Fibroblast of skin of left biceps (primary cell): Measurements from ENCODE around the gene SP5.
"Not testable (repeated sequence)": the region's sequence is repeated elsewhere in the genome, so short reads cannot be mapped to it uniquely, and the experiment has no call there.

Experiments
- DNase-seq, 2 experiments: peaks; one replicate each; pipeline ENCODE4 v3.0.0-alpha.2; 2013; ENCODE audit warnings: low read depth in 2 of 2

SP5 gene

DNA sequence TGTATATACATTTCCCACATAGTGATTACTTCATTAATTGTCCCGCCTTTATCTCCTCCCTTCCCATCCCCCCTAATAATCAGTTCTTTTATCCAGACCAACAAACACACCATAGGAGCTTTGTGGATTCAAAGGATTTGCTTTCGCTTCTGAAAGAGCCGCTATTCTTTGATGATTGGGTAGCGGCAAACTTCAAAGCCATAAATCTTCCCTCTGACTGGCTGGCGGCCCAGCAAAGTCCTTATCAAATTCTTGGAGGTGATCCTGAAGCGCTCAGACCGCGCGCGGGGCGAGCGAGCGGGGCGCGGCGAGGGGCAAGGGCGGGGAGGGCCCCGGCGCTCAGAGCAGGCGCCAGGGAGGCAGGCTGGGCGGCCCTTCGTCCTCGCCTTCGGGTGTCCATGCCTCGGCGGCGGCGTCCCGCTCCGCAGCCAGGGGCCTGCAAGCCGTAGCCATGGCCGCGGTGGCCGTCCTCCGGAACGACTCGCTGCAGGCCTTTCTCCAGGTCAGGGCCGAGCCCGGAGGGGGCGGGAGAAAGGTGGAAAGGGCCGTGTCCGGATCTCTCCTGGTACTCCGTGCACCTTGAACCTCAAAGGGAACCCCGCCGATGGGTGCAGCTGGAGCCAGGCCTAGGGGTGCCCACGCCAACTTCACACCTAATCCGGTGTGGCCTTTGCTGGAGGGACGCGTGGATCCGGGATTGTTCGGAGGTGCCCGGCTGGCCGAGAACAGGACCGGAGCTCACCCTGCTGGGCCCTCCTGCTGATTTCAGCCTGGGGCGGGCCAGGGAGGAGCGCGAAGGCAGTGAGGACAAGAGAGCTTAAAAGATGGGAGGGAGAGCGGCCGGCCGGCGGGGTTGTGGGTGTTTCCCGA, at the start of gene SP5:
Gene SP5 (plus strand): TSS at position 276 of the 870 bp plus-strand sequence. CDS start 176 bp downstream, at position 452.
- DNase-seq, result no peak

DNA sequence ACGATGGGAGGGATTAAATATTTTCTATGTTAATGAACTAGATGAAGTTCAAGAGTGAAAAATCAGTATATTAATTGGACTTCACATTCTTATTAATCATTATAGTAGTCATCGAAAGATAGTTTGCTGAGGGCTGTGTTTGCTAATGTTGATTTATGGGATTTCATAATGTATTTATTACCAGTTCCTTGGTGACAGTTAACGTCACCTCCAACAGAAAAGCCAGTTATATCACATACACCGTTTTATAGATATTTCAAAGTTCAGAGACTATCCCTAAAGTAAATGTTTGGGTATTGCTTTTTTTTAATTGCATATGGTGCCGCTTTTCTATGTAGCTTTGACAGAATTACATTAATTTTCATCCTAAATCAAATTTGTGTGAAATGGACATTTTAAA, 49.4 kb upstream of the SP5 start:
- no peak for DNase-seq

DNA sequence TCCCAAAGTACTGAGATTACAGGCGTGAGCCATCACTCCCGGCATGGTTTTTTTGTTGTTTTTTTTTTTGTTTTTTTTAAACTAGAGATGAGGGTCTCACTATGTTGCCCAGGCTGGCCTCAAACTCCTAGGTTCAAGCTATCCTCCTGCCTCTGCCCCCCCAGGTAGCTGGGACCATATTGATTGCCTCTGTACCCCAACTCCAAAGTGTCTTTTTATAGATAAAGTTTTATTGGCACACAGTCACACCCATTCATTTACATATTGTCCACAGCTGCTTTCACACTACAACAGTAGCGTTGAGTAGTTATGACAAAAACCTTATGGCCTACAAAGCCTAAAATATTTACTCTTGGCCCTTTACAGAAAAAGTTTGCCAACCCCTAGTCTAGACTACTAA, 45.2 kb upstream of the SP5 start:
- DNase-seq, result no peak

DNA sequence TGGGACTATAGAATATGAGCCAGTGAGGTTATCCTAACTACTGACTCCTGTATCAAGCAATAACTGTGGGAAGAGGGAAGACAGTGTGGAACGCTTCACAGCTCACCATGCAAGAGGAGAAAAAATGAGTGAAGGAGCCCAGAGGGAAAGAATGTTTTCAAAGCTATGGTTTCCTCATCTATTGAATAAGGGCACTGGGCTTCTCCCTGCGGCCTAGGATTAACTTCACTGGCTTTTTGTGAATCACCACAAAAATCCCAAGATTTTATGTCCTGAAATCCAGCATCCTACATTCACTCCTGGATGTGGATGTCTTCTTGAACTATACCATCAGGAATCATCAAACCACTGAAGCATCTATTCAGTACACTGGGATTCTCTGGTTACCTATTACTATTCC, 44.5 kb upstream of the SP5 start:
- no peak for DNase-seq

DNA sequence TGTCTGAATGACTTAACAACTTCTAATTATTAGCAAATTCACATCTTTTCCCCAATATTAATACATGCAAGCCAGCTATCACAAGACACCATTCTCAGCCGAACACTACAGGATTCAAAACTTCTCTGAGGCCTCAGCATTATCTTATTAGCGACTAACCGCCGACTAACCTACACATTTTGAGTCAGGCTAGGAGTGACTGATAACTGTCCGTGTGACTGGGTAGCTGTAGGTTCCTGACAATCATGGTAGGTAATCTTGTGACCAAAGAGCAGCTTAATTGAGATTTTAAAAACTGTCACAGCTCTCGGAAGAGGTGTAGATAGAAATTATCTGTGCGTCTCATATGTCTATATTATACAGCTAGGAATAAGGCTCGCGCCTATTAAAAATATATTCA, 44.1 kb upstream of the SP5 start:
- DNase-seq, result no peak

DNA sequence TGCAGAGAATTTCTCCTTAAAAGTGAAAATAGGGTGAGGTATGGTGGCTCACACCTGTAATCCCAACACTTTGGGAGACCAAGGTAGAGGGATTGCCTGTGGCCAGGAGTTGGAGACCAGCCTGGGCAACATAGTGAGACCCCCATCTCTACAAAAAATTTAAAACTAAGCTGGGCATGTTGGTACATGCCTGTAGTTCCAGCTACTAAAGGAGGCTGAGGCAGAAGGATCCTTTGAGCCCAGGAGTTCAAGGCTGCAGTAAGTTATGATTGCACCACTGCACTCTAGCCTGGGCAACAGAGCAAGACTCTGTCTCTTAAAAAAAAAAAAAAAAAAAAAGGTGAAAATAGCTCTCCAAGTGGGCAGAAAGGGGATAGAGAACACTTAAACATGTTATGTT, 40.9 kb upstream of the SP5 start:
- DNase-seq, result not testable (repeated sequence)

DNA sequence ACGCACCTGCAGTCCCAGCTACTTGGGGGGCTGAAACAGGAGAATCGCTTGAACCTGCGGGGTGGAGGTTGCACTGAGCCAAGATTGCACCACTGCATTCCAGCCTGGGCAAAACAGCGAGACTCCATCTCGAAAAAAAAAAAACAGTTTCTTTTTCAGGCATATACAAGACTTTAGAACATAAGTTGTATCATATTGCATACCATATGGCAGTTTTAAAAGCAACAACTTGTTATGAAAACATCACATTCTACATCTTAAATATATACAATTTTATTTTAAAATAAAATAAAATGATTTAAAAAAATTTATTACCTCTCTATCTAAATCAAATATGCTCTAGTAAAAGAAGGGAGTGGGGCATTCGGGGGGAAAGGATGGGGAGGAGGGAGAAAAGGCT, 39.4 kb upstream of the SP5 start:
- DNase-seq, result no peak

DNA sequence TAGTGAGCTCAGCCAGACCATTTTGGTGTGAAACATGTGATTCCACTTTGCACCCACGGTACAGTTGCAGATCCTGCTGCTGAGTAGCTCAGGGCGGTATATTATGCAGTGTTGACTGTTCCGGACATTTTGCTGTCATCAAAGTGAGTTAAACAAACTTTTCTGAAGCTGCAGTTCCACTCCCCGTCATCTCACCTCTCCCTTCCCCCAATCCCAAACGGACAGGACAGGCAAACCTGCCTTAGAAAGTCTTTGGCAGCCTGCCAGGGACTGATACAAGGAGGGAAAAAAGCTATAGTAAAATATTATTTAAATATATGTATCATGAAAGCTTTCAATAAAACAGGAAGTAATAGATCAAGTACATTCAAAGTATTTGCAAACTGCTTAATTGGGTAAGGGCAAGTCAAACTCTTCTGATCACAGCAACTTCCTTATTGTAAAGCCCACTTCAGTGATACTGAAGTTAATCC, 35.5 kb upstream of the SP5 start:
- no peak for DNase-seq

DNA sequence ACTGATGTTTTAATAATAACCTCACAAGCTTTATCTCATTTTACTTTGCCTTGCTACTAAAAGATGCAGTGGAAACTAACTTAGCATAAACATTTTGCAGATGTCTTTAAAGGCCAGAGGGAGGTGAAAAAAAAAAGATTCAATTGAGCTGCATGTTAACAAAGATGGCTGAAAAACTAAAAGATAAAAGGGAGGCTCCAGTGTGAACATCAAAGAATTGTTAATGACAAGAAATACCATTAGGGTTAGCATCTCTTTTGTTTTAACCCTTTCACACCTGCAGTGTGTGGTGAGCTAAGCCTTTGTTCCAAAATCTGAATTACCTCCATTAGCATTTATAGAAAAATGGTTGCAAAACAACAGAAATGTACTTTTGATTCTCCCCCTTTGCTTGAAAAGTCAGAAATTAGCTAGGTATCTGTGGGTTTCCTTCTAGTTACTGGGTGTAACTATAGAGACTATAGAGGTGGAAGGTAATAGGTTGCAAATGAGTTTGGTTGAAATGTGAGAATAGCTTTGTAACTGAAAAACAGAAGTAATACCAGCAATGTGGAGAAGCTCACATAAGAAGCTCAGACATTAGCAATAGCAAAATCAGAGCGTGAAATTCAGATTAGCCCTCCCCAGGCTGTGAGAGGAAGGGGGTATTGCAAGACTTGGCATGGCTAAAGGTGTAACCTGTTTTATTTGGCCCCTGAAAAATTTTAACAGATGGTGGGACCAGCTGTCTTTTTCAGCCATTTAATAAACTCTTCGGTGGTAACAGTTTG, 34.8 kb upstream of the SP5 start:
- no peak for DNase-seq

DNA sequence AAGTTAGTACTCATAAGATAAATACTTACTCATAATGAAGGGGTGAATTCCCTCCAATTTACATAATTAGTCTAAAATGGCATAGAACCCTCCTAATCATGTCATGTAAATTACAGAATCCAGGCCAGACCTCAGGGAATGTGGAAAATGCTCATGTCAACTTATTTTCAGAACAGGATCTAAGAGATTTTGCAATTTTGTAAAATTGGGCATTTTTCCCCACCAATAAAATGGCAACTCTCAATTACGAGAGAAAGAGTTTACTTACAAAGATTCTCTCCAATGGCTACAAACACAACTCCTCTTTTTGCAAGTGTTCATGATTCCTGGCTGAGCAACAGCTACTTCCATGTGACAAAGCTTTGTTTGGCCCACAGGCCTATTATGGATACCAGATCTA, 33.8 kb upstream of the SP5 start:
- DNase-seq, result no peak

DNA sequence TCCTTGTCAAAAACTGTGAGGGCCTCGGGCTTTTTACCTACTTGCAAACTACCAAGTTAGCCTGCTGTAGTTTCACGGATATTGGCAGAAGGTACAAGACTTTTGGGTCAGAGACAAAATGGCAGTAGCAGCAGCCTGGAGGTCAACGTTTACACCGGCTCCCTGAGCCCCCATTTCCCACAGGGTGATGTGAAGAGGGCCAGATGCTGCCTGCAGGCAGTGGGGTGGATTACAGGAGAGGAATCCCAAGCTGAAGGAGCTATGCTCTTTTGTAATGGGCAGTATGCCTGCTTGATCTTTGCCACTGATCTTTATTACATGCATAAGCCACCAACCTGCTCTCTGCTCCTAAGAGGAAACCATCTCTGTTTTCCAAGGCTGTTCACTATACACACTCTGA, 29.5 kb upstream of the SP5 start:
- DNase-seq, result no peak

DNA sequence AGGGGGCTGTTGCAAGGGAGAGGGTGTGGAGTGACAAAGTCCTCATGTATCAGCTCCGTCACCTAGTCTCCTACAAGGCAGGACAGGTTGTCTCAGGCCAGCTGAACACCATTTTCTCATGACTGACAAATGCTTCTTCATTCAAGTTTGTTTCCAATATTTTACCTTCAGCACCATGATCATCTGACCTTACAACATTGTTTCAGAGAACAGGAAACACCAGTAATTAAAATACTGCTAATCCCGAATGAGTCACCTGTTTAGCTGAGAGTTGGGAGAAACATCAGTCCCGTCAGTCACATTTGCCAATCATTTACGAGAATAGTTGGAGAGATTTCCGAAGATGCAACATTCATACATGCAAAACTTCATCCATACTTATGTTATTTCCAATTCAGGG, 25.7 kb upstream of the SP5 start:
- DNase-seq, result no peak

DNA sequence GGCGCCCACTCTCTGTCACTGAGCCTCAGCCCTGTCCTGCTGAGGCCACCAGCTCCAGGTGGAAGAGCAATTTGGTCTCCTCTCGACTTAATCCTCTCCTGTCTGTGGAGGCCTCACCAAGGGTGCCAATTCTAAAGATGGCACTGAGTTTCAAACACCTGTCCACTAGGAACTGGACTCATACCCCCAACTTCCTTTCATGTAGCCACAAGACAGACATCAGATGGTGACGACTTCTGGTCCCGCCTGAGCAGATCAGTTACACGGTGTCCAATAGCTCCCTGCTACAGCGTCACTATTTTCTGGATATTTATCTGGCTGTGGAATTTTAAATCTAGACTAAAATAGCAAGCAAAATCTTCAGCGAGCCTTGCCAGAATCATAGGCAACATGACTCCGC, 24.5 kb upstream of the SP5 start:
- DNase-seq, result no peak

DNA sequence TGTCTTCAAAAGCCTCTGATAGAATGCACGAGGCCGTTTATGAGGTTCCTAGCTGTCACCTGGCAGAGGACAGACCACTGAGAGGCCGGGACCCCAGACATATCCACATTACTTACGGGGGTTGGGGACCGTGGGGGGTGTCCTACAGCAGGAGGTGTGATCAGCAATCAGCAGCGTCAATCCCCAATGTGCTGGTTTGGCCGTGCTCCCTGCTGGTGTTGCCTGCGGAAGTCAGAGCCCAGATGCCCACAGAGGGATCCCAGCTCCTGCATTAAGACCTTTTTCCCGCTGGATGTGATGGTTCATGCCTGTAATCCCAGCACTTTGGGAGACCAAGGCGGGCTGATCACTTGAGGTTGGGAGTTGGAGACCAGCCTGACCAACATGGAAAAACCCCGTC, 20.8 kb upstream of the SP5 start:
- no peak for DNase-seq

DNA sequence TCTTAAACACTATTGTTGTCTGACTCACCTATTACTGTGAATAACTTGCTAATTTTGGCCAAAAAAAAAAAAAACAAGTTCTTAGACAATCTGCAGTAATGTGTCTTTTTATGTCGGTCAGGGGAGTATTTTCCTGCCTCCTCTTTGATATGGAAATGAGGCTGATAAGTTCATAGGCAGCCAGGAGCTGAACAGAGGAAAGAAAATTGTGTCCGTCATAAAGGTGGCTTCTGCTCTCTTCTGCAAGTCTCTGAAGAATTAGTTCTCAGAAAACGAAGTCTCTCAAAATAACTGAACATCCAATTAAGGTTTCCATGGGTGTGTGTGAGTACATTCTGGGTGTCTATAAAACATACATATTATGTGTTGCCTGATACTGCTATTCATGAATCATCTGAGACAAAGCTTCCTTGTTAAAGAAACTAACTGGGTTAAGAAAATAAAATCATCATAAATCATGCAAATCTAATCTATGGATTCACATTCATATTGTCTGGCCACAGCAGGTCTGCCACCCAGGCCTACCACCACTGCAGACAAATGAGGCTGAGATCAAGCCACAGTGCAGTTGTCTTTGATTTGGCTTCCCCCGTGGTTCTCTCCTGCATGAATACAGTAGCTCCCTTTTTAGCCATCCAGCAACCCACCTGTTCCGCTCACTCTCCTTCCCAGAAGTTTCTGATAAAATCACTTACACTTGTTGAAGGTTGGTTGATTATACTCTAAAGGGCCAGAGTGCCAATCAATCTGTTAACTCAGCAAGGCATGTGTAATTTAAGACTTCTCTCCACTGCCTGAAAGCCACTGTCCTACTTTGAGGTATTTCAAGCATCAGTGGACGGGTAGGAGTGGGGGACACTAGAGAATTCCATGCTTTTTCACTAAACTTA, 19.4 kb upstream of the SP5 start:
- no peak for DNase-seq

DNA sequence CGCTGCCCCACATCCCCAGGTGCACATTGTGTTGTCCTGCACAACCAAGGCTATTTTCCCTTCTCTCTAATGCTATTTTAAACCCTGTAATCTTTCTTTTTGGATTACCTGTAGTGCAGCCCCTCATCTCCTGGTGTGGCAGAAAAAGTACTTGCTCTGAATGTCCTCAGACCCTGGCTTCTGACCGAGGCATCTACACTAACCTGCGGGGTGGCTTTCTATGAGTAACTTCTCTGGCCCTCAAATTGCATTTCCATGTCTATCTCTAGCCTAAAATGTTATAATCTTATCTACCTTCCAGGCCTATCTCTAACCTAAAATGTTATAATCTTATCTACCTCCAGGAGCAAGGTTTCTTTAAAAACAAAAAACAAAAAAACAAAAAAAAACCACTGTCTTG, 18.2 kb upstream of the SP5 start:
- no peak for DNase-seq

DNA sequence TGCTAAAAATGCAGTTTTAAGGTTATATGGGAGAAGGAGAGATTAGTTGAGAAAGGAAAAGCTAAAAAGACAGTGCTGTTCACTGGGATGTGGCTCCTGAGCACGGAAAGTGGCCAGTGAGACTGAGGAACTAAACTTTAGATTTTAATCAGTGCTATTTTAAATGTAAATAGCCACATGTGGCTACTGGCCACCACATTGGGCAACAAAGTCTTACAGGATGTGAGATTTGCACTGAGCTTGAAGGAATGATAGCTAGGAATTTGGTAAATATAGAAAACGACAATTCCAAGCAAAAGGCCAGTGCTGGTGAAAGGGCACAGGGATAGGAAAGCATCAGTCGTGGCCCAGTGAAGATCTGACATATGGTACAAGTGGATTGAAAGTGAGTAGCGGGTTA, 14.1 kb upstream of the SP5 start:
- DNase-seq, result no peak

DNA sequence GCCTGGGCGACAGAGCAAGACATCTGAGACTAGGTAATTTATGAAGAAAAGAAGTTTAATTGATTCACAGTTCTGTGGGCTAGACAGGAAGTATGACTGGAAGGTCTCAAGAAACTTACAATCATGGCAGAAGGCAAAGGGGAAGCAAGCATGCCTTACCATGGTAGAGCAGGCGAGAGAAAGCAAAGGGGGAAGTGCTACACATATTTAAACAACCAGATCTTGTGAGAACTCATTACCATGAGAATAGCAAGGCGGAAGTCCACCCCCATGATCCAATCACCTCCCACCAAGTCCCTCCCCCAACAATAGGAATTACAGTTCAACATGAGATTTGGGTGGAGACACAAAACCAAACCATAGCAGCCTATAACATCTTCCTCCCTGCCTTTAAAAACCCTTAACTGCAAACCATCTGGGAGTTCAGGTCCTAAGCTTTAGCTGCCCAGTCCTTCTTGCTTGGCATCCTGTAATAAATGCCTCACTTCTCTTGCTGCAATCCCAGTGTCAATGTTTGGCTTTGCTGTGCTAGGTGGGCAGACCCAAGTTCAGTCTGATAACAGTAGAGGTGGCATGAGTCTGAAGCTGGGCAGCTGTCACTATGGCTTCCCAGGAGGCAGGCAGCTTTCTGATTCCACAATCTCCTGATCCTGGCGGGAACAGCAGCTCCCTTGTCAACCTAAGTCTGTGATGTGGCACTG, 11.2 kb upstream of the SP5 start:
- DNase-seq, result no peak

DNA sequence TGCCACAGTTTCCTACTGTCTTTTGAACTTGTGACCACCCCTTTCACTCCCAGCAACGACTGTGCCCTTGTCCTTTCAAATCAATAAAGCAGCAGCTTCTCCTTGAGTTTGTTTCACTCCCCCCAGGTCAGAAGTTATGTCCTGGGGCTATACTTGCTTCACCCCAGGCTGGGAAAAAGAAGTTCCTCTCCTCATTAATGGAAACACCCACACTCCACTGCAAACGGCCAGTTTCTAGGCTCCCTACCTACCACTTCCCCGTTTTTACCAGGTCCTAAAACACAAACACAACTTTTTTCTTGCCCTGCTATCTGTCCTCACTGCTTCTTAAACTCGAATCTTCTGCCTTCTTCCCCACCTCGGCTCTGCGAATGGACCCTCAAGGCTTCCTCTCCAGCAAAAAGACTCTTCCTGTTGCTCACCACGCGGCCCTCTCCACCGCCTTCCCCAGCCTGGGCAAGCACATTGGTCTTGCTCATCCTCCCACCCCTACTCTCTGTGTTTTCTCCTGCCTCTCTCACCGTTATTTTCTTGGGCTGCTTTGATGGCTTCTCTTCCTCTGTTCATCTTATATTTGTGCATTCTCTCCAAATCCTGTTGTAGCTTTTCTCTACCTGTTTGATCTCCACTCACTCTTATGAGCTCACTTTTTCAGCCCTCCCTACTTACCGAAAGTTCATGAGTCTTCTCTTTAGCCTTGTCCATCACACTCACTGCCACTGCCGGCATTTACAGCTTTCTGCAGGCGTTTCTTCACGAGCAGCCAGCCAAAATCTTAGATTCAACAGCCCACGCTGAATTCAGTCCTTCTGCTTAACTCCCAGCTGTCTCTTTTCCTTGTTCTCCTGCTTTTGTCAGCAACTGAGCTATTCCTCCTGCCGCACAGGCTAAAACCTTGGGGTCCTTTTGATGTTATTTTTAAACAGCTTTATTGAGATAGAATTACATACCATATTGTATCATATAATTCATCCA, 7.0 kb upstream of the SP5 start:
- no peak for DNase-seq

DNA sequence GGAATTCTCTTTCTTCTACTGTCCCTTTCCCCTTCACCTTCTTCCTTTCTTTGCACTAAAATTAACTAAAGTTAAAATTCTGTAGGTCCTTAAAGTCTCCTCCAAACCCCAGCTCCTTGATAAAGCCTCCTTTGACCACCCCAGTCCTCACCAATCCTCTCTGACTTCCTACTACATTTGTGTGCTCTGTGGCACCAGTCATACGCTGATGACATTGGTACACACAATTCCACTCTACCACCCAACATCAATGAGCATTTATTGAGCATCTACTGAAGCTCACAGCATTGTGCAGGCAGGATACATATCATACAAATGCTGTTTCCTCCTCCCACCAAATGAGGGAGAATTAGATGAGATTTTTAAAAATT, 4.5 kb upstream of the SP5 start:
- DNase-seq, result no peak
